Fibroblast of pulmonary artery (primary cell): ENCODE measurements around the gene PUS1.

Source experiments
- DNase-seq: peaks from one replicate; pipeline ENCODE4 v3.0.0-alpha.2; 2010; ENCODE audit warnings: low read depth
- H3K4me3 ChIP-seq: replicated peaks from 2 replicates; pipeline ENCODE4 v1.5.1; 2011; ENCODE audit warnings: low read depth, mild to moderate bottlenecking, control low read depth, low read length, moderate library complexity
- TF ChIP-seq, protein P1 (sequence below): IDR thresholded peaks from 2 replicates; pipeline ENCODE4 v1.5.1; 2011; ENCODE audit warnings: mild to moderate bottlenecking, control low read depth, low read length, inconsistent platforms; ENCODE audit errors: missing control alignments

The PUS1 gene

DNA sequence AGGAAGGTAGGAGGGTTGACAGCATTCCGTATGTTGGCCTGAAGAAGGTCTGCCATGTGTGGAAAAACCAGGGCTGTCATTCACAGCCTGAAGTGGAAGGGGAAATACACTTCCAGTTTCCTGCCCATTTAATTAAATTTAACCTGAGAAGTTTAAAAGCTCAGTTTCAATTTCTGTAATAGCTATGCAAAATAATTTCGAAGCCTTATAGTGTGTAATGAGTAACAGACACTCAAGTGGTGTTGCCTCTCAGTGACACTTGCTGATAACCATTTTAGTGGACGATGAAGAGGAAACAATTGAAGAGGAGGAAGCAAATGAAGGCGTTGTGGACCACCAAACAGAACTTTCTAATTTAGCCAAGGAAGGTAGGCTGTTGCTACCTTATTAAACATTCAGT, 65.5 kb downstream of the PUS1 start:
- TF ChIP-seq, protein P1, sequence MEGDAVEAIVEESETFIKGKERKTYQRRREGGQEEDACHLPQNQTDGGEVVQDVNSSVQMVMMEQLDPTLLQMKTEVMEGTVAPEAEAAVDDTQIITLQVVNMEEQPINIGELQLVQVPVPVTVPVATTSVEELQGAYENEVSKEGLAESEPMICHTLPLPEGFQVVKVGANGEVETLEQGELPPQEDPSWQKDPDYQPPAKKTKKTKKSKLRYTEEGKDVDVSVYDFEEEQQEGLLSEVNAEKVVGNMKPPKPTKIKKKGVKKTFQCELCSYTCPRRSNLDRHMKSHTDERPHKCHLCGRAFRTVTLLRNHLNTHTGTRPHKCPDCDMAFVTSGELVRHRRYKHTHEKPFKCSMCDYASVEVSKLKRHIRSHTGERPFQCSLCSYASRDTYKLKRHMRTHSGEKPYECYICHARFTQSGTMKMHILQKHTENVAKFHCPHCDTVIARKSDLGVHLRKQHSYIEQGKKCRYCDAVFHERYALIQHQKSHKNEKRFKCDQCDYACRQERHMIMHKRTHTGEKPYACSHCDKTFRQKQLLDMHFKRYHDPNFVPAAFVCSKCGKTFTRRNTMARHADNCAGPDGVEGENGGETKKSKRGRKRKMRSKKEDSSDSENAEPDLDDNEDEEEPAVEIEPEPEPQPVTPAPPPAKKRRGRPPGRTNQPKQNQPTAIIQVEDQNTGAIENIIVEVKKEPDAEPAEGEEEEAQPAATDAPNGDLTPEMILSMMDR: no peak
- DNase-seq: no peak

More for the DNA sequence above, 65.5 kb downstream of the PUS1 start:
- H3K4me3 ChIP-seq: no peak overlapping the region
